ENCODE data around the gene TRIOBP.

GRCh38 chr22:37801946-37802309, 105.1 kb downstream of the TRIOBP start:
- TF ChIP-seq POLR2A (IDR thresholded peaks at IDR 0.05; ENCODE audit: low read depth, low read length) (no peak), TAF1 (IDR thresholded peaks at IDR 0.05; ENCODE audit: low read depth, low read length) (no peak), SPI1 (IDR thresholded peaks at IDR 0.05; ENCODE audit: low read depth, low read length) (no peak)
